Gastrocnemius medialis (tissue), 4 donors: ENCODE measurements around the gene LANCL2. TPM values are rescaled to one million over a fixed set of nuclear protein-coding genes. Genes with fewer than 3 reads are reported as not detected.
"Not testable (repeated sequence)": the region's sequence is repeated elsewhere in the genome, so short reads cannot be mapped to it uniquely, and the experiment has no call there.

Source experiments
- ATAC-seq, 2 donors: fragments of 150-250 bp; one replicate each; pipeline ENCODE4 v1.9.1; 2016
- DNase-seq, 2 donors: peaks; one replicate each; pipeline ENCODE4 v3.0.0-alpha.2; 2019
- H3K27ac ChIP-seq, 4 donors: fragments of 200-600 bp; sonication (generic); 1 replicate in 1 of 4; 2 replicates in 3 of 4; pipeline ENCODE4 v1.5.1; 2016 to 2018; ENCODE audit warnings: mild to moderate bottlenecking in 2 of 4, moderate library complexity in 1 of 4
- H3K27me3 ChIP-seq, 3 donors: fragments of 200-600 bp; sonication (generic) in 2 of 3; 1 replicate in 1 of 3; 2 replicates in 2 of 3; pipeline versions ENCODE4 v1.5.1 to v1.6.0; 2016 to 2019; ENCODE audit warnings: mild to moderate bottlenecking in 1 of 3, moderate library complexity in 1 of 3
- H3K36me3 ChIP-seq, 2 donors: fragments of 200-600 bp; sonication (generic) in 1 of 2; one replicate each; pipeline ENCODE4 v1.5.1; 2017 to 2018
- H3K4me1 ChIP-seq, 2 donors: fragments of 200-600 bp; sonication (generic) in 1 of 2; one replicate each; pipeline ENCODE4 v1.5.1; 2016 to 2017; ENCODE audit warnings: mild to moderate bottlenecking in 2 of 2
- H3K4me3 ChIP-seq, 4 donors: fragments of 200-600 bp; sonication (generic) in 3 of 4; 1 replicate in 1 of 4; 2 replicates in 3 of 4; pipeline ENCODE4 v1.5.1; 2016 to 2019; ENCODE audit warnings: mild to moderate bottlenecking in 2 of 4
- H3K9me3 ChIP-seq, 3 donors: fragments of 200-600 bp; sonication (generic) in 2 of 3; 1 replicate in 1 of 3; 2 replicates in 2 of 3; pipeline ENCODE4 v1.5.1; 2016 to 2019
- CTCF ChIP-seq, 5 experiments: fragments of 450-650 bp in 3 of 5; fragments of 200-600 bp in 2 of 5; sonication (generic) in 2 of 5; IDR thresholded peaks in 4 of 5; conservative IDR thresholded peaks in 1 of 5; 1 replicate in 4 of 5; 2 replicates in 1 of 5; pipeline ENCODE4 v1.5.1; 2016 to 2019; ENCODE audit warnings: antibody characterized with exemption in 5 of 5, mild to moderate bottlenecking in 3 of 5, moderate library complexity in 3 of 5
- POLR2A ChIP-seq, 2 donors: fragments of 450-650 bp; IDR thresholded peaks; one replicate each; pipeline ENCODE4 v1.6.1; 2017; ENCODE audit warnings: antibody characterized with exemption in 2 of 2, mild to moderate bottlenecking in 2 of 2, moderate library complexity in 2 of 2
- in situ Hi-C, 4 donors: fragments of 200-750 bp; cut with MboI; loops; one replicate each; pipeline versions ENCODE4 v1.15.0 to v1.8.0; 2017; ENCODE audit warnings: low sequenced_read_pairs in 4 of 4
- intact Hi-C: fragments of 100-400 bp; cut with DNase I; formaldehyde crosslinking; loops from one replicate; pipeline ENCODE4 v1.15.1; 2023; ENCODE audit warnings: low total_unique reads
- total RNA-seq, 4 donors: library from RNA; depleted of rRNA; stranded (reverse); fragments of >200 nt; gene quantifications; one replicate each; pipeline versions ENCODE4 v1.1.0 to v1.2.3, GENCODE V29; 2016

LANCL2 gene
- total RNA-seq, 4 donors from 2014 or later, result 5.1 to 13.0 (median 7.4) TPM

GRCh38 chr7:55413442-55413841 is 48.3 kb downstream of the LANCL2 start:
- no peak overlapping the region for H3K4me3 ChIP-seq
- H3K27me3 ChIP-seq, result no peaks in the 10 kb centered on the region
- H3K4me1 ChIP-seq, result no peaks in the 10 kb centered on the region
- H3K36me3 ChIP-seq, result peaks cover 0 to 9% of the 10 kb centered on the region in 2 donors
- in situ Hi-C loops, result loop anchor here in 2 of 4 donors (10.0 to 25.0 kb wide), 2 partner anchors 139 to 651 kb away; partner anchors contain the start of gene SEC61G (in 2 of the 2)
- DNase-seq (no peak), ATAC-seq (no peak)
- TF ChIP-seq CTCF (IDR thresholded peaks at IDR 0.05 in 4 of 5, conservative IDR thresholded peaks at IDR 0.05 in 1 of 5), result no peak
- TF ChIP-seq POLR2A (IDR thresholded peaks at IDR 0.05), result no peak
- no peak overlapping the region for H3K27ac ChIP-seq
- intact Hi-C loops, result no loop called here
- no peaks in the 10 kb centered on the region for H3K9me3 ChIP-seq

- in situ Hi-C loops (loop anchor here (5.0 to 25.0 kb wide), 4 partner anchors 133 to 653 kb away; partner anchors contain the start of gene SEC61G (in 2 of the 4)), intact Hi-C loops (loop anchor here (1.0 to 5.0 kb wide), 3 partner anchors 48 to 643 kb away; no protein-coding TSS in a partner anchor)
- no peak overlapping the region for H3K27ac ChIP-seq
- TF ChIP-seq CTCF (IDR thresholded peaks at IDR 0.05 in 4 of 5, conservative IDR thresholded peaks at IDR 0.05 in 1 of 5), result peak; percentile 66 to 88 (median 78)
- TF ChIP-seq POLR2A (IDR thresholded peaks at IDR 0.05), result no peak
- no peaks in the 10 kb centered on the region for H3K9me3 ChIP-seq
- H3K4me1 ChIP-seq, result no peaks in the 10 kb centered on the region
- peaks cover 0 to 9% of the 10 kb centered on the region in 2 donors for H3K36me3 ChIP-seq
- H3K27me3 ChIP-seq, result no peaks in the 10 kb centered on the region
- DNase-seq (peak; percentile 53 to 64), ATAC-seq (peak in 1 of 2 donors; percentile 73)
- H3K4me3 ChIP-seq, result no peak overlapping the region
Measured at GRCh38 chr7:55415173-55415778, 50.1 kb downstream of the LANCL2 start.

GRCh38 chr7:55417456-55417855 is 52.3 kb downstream of the LANCL2 start:
- H3K27me3 ChIP-seq, H3K4me1 ChIP-seq, H3K36me3 ChIP-seq, H3K27ac ChIP-seq, H3K9me3 ChIP-seq, DNase-seq, H3K4me3 ChIP-seq, ATAC-seq: not testable (repeated sequence)
- in situ Hi-C loops (loop anchor here (5.0 to 25.0 kb wide), 4 partner anchors 135 to 655 kb away; partner anchors contain the start of gene SEC61G (in 2 of the 4)), intact Hi-C loops (loop anchor here (5.0 kb wide), 1 partner anchor 645 kb away; no protein-coding TSS in a partner anchor)

- ATAC-seq (no peak), DNase-seq (no peak)
- intact Hi-C loops, result no loop called here
- no peaks in the 10 kb centered on the region for H3K9me3 ChIP-seq
- TF ChIP-seq POLR2A (IDR thresholded peaks at IDR 0.05) (no peak), CTCF (IDR thresholded peaks at IDR 0.05 in 4 of 5, conservative IDR thresholded peaks at IDR 0.05 in 1 of 5) (no peak)
- peaks cover 0 to 5% of the 10 kb centered on the region in 2 donors for H3K36me3 ChIP-seq
- no peaks in the 10 kb centered on the region for H3K4me1 ChIP-seq
- no peaks in the 10 kb centered on the region for H3K27me3 ChIP-seq
- H3K4me3 ChIP-seq, result no peak overlapping the region
- no peak overlapping the region for H3K27ac ChIP-seq
- in situ Hi-C loops, result loop anchor here in 2 of 4 donors (25.0 kb wide), 1 partner anchor 658 kb away; the partner anchor contains the start of gene SEC61G (in 2 of the 2)
Measured at GRCh38 chr7:55420530-55420929, 55.4 kb downstream of the LANCL2 start.

- Histone ChIP-seq H3K9me3 (no peaks in the 10 kb centered on the region), H3K27ac (no peak overlapping the region), H3K4me3 (no peak overlapping the region), H3K36me3 (peaks cover 0 to 18% of the 10 kb centered on the region in 2 donors), H3K27me3 (no peaks in the 10 kb centered on the region), H3K4me1 (peaks cover 0 to 11% of the 10 kb centered on the region in 2 donors)
- in situ Hi-C loops (loop anchor here in 2 of 4 donors (25.0 kb wide), 1 partner anchor 661 kb away; the partner anchor contains the start of gene SEC61G (in 2 of the 2)), intact Hi-C loops (no loop called here)
- no peak for ATAC-seq
- no peak for DNase-seq
- TF ChIP-seq POLR2A (IDR thresholded peaks at IDR 0.05) (no peak), CTCF (IDR thresholded peaks at IDR 0.05 in 4 of 5, conservative IDR thresholded peaks at IDR 0.05 in 1 of 5) (no peak)
Measured at GRCh38 chr7:55423277-55423711, 58.2 kb downstream of the LANCL2 start.
